K562 (cell line): Measurements from ENCODE around the gene HMGA1. TPM values are rescaled to one million over a fixed set of nuclear protein-coding genes. Genes with fewer than 3 reads are reported as not detected.

Source experiments
- ATAC-seq: fragments of 200-7000 bp; cut with Tn5 transposase; 3 replicates; pipeline ENCODE4 v1.9.1; 2020; ENCODE audit warnings: moderate library complexity
- BruUV-seq: library from RNA; stranded (reverse); fragments of 400-500 nt; replicated peaks from 2 replicates; lab custom pipeline; 2021; lab: Mats Ljungman, UMichigan
- CTCF ChIA-PET: fragments of 300-600 bp; formaldehyde crosslinking; extraction: SDS; loops from one replicate; lab custom pipeline; 2021; ENCODE audit warnings: low intra/inter-chr PET ratio; lab: Yijun Ruan, JAX
- POLR2A ChIA-PET: fragments of 300-600, 350-650 bp; sonication (Branson Sonifier 250); formaldehyde crosslinking; extraction: SDS; loops from one replicate; lab custom pipeline; 2021; ENCODE audit warnings: antibody characterized with exemption, inconsistent platforms; lab: Yijun Ruan, JAX
- DNase-seq, 4 experiments: peaks; one replicate each; pipeline versions ENCODE4 v3.0.0 to v3.0.0-alpha.2; 2011 to 2018; ENCODE audit warnings: low spot score in 3 of 4, mixed read lengths in 3 of 4; ENCODE audit errors: extremely low read depth in 1 of 4
- FAIRE-seq: peaks from 2 replicates; lab custom pipeline; 2011; peaks lifted over from hg19 to GRCh38; lab: Jason Lieb, UNC
- H2AFZ ChIP-seq: 2 replicates; pipeline ENCODE4 v1.6.0; 2011; ENCODE audit warnings: low read depth, low read length, control low read depth, inconsistent platforms
- H3K27ac ChIP-seq: fragments of 200-600 bp; 3 replicates; pipeline ENCODE4 v1.8.0; 2011; ENCODE audit warnings: low read depth, mild to moderate bottlenecking, control low read depth, inconsistent platforms, low read length, moderate library complexity, mixed read lengths; ENCODE audit errors: extremely low read depth
- H3K27me3 ChIP-seq, 2 experiments: fragments of 300-600 bp in 1 of 2; 2 replicates in 1 of 2; 3 replicates in 1 of 2; pipeline versions ENCODE4 v1.6.0 to v1.8.0; 2011; ENCODE audit warnings: inconsistent platforms in 2 of 2, low read length in 2 of 2, mild to moderate bottlenecking in 1 of 2, mixed read lengths in 1 of 2, moderate library complexity in 1 of 2; ENCODE audit not compliant: control insufficient read depth in 2 of 2, insufficient read depth in 2 of 2
- H3K36me3 ChIP-seq: fragments of 300-600 bp; 3 replicates; pipeline ENCODE4 v1.8.0; 2011; ENCODE audit warnings: mild to moderate bottlenecking, low read length, inconsistent platforms; ENCODE audit not compliant: control insufficient read depth, insufficient read depth
- H3K4me1 ChIP-seq, 2 experiments: fragments of 200-600 bp in 1 of 2; replicated peaks in 1 of 2; 2 replicates in 1 of 2; 3 replicates in 1 of 2; pipeline versions ENCODE4 v1.5.1 to v1.8.0; 2011; ENCODE audit warnings: inconsistent platforms in 2 of 2, low read length in 2 of 2, mild to moderate bottlenecking in 1 of 2, mixed read lengths in 1 of 2, moderate library complexity in 1 of 2; ENCODE audit not compliant: control insufficient read depth in 2 of 2, insufficient read depth in 2 of 2
- H3K4me2 ChIP-seq: 2 replicates; pipeline ENCODE4 v1.6.1; 2011; ENCODE audit warnings: low read length, control low read depth, inconsistent platforms, mixed read lengths; ENCODE audit not compliant: insufficient read depth
- H3K4me3 ChIP-seq: fragments of 200-600 bp; sonication (generic), shearing (Covaris generic); 2 replicates; pipeline ENCODE4 v1.5.1; 2016; ENCODE audit warnings: control low read depth, inconsistent platforms
- H3K79me2 ChIP-seq: fragments of 200-600 bp; 3 replicates; pipeline ENCODE4 v1.8.0; 2011; ENCODE audit warnings: low read length, inconsistent platforms; ENCODE audit not compliant: control insufficient read depth, insufficient read depth
- H3K9ac ChIP-seq, 2 experiments: 2 replicates each; pipeline versions ENCODE4 v1.6.0 to v1.6.1; 2011; ENCODE audit warnings: low read depth in 2 of 2, low read length in 2 of 2, control low read depth in 1 of 2, inconsistent platforms in 1 of 2, mild to moderate bottlenecking in 1 of 2, mixed read lengths in 1 of 2; ENCODE audit not compliant: insufficient read depth in 1 of 2
- H3K9me1 ChIP-seq: one replicate; pipeline ENCODE4 v1.6.0; 2011; ENCODE audit warnings: inconsistent platforms, mild to moderate bottlenecking, low read length, moderate library complexity; ENCODE audit not compliant: control insufficient read depth, insufficient read depth
- H3K9me3 ChIP-seq: replicated peaks from 2 replicates; pipeline ENCODE4 v1.5.1; 2011; ENCODE audit warnings: low read depth, low read length, inconsistent platforms; ENCODE audit not compliant: control insufficient read depth, insufficient read depth
- H4K20me1 ChIP-seq: replicated peaks from 2 replicates; pipeline ENCODE4 v1.6.1; 2011; ENCODE audit warnings: low read length, inconsistent platforms, mixed read lengths; ENCODE audit not compliant: control insufficient read depth, insufficient read depth
- BHLHE40 ChIP-seq: IDR thresholded peaks from 2 replicates; pipeline ENCODE4 v1.6.1; 2011; ENCODE audit warnings: low read length, improper control_type of control experiment
- FOXK1 ChIP-seq: sonication (generic); formaldehyde crosslinking; IDR thresholded peaks from 2 replicates; pipeline ENCODE4 v1.8.0; 2022; ENCODE audit warnings: missing genetic modification reagents, mild to moderate bottlenecking, borderline replicate concordance
- GTF2A2 ChIP-seq: IDR thresholded peaks from 2 replicates; pipeline ENCODE4 v1.6.1; 2016; ENCODE audit warnings: mild to moderate bottlenecking, missing genetic modification characterization, missing compliant biosample characterization
- HMG20B ChIP-seq: fragments of 250-450 bp; sonication (Bioruptor Pico); IDR thresholded peaks from 2 replicates; pipeline ENCODE4 v1.5.0; 2021; ENCODE audit warnings: mild to moderate bottlenecking
- HNRNPL ChIP-seq: fragments of 200-400 bp; formaldehyde crosslinking; IDR thresholded peaks from 2 replicates; pipeline ENCODE4 v1.6.1; 2017; ENCODE audit warnings: low read depth, mild to moderate bottlenecking, low read length
- NFRKB ChIP-seq: fragments of 450-650 bp; IDR thresholded peaks from 2 replicates; pipeline ENCODE4 v1.6.1; 2016; ENCODE audit warnings: low read depth
- NR2F6 ChIP-seq: fragments of 450-650 bp; formaldehyde crosslinking; IDR thresholded peaks from 2 replicates; pipeline ENCODE4 v1.4.0; 2020; ENCODE audit warnings: mild to moderate bottlenecking
- PCBP1 ChIP-seq: fragments of 200-400 bp; formaldehyde crosslinking; IDR thresholded peaks from 2 replicates; pipeline ENCODE4 v1.6.1; 2018; ENCODE audit warnings: mild to moderate bottlenecking, low read depth, low read length; ENCODE audit not compliant: poor library complexity, severe bottlenecking
- POLR2AphosphoS2 ChIP-seq: IDR thresholded peaks from 2 replicates; pipeline ENCODE4 v1.6.1; 2012; ENCODE audit warnings: low read length, improper control_type of control experiment
- RAD21 ChIP-seq, 2 experiments: fragments of 250-450 bp in 1 of 2; fragments of 450-650 bp in 1 of 2; sonication (Bioruptor Pico) in 1 of 2; formaldehyde crosslinking in 1 of 2; IDR thresholded peaks in 1 of 2; conservative IDR thresholded peaks in 1 of 2; 2 replicates each; pipeline versions ENCODE4 v1.4.0 to v1.8.0; 2020 to 2022; ENCODE audit warnings: mild to moderate bottlenecking in 2 of 2, moderate library complexity in 1 of 2
- SIX5 ChIP-seq, 2 experiments: IDR thresholded peaks; 2 replicates each; pipeline ENCODE4 v1.6.1; 2011; ENCODE audit warnings: low read length in 2 of 2, borderline replicate concordance in 1 of 2, low read depth in 1 of 2, mild to moderate bottlenecking in 1 of 2, moderate library complexity in 1 of 2; ENCODE audit not compliant: insufficient read depth in 1 of 2
- TFAM ChIP-seq: fragments of 250-450 bp; sonication (Bioruptor Pico); conservative IDR thresholded peaks from 2 replicates; pipeline ENCODE4 v1.5.0; 2021; ENCODE audit warnings: mild to moderate bottlenecking, moderate library complexity
- ZNF830 ChIP-seq: fragments of 250-450 bp; sonication (Bioruptor Pico); IDR thresholded peaks from 2 replicates; pipeline ENCODE4 v1.5.0; 2021; ENCODE audit warnings: mild to moderate bottlenecking
- WGBS: fragments of 100-300 bp; shearing (Covaris generic); methylation state at CpG from one replicate; pipeline ENCODE4 v1.1.6; 2016; ENCODE audit warnings: low coverage, mixed read lengths; ENCODE audit not compliant: insufficient coverage; ENCODE audit errors: missing lambda C conversion rate; 5-methylcytosine and 5-hydroxymethylcytosine counted together
- in situ Hi-C: fragments of 300-500 bp; cut with MboI; formaldehyde crosslinking; loops from 4 replicates; pipeline ENCODE4 v1.15.0; 2018; ENCODE audit warnings: inconsistent platforms, mixed read lengths
- intact Hi-C: fragments of 100-400 bp; cut with micrococcal nuclease; formaldehyde crosslinking; loops from 2 replicates; pipeline ENCODE4 v1.14.2; 2022
- polyA plus RNA-seq, 8 experiments: library from polyadenylated mRNA; depleted of rRNA in 4 of 8; stranded (reverse) in 5 of 8; unstranded in 3 of 8; fragments of >200 nt; fragmentation: Nextera tagmentation in 2 of 8; fragmentation: Illumina TruSeq in 1 of 8; extraction: Ambion mirVana in 2 of 8; extraction: Trizol in 1 of 8; gene quantifications; 2 replicates each; pipeline versions ENCODE4 v1.2.1 to v1.2.3, GENCODE V29; 2011 to 2014; ENCODE audit warnings: inconsistent platforms in 1 of 8, missing spikeins in 1 of 8
- total RNA-seq, 7 experiments: library from RNA; depleted of rRNA in 6 of 7; stranded (reverse); fragments of >200 nt in 6 of 7; fragmentation: Illumina TruSeq in 2 of 7; extraction: Trizol in 2 of 7; gene quantifications; 2 replicates each; pipeline versions ENCODE4 v1.2.1 to v1.2.3, GENCODE V29; 2011 to 2021; ENCODE audit warnings: low replicate concordance in 1 of 7
- TF ChIP-seq, protein P1 (sequence below): sonication (generic); formaldehyde crosslinking; IDR thresholded peaks from 2 replicates; pipeline ENCODE4 v1.8.0; 2022; ENCODE audit warnings: mild to moderate bottlenecking, missing genetic modification reagents, borderline replicate concordance
- TF ChIP-seq, protein P2 (sequence below): fragments of 450-650 bp; formaldehyde crosslinking; conservative IDR thresholded peaks from 2 replicates; pipeline ENCODE4 v1.4.0; 2022; ENCODE audit warnings: mild to moderate bottlenecking, missing genetic modification characterization

HMGA1 gene
- total and polyA plus RNA-seq, 9 of the 15 experiments (the other 6 are each of a cell fraction or from before 2014, with no cell fraction given): 27.8 to 1,947 (median 594) TPM

- no peak for TF ChIP-seq TFAM (CRISPR knock-in tag)
- TF ChIP-seq PCBP1: no peak
- no peak for TF ChIP-seq NFRKB
- TF ChIP-seq POLR2AphosphoS2: peak; percentile 15; the same call in 1 of the 2 replicates
Measured at GRCh38 chr6:34248198-34248726, 11.6 kb downstream of the HMGA1 start (continued).

DNA sequence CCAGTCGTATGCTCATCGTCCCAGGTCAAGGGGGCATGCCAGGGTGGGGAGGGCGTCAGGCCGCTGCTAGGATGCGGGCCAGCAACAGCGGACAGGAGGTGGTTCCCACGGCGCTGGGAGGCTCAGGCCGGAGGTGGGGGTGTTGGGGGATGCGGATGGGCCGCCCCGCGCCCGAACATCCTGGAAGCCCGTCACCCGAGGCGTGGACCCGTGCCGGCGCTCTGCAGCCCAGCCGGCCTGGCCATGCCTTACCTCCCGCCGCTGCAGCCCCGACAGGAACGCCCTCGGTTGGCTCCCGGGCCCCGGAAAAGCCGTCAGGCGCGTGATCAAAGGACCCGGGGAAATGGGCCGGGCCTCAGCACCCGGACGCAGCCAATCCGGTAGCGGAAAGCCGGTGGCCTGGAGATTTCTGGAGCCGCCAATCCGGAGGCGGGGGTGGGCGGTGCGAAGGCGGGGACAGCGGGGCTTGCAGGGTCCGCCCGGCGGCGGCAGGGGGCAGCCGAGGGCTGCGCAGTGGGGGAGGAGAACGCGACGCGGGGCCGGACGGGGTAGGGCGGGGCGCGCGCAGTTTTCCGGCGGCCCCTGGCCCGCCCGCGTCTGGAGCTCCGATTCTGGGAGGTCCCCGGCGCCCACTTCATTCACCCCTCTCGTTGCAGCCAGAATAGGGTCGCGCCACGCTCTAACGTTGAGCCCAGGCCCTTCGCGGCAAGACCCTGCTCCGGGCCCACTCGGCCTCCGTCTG is 12.2 kb downstream of the HMGA1 start, which contains the start of gene SMIM29:
Gene SMIM29 (minus strand): TSS at position 280 of the 742 bp plus-strand sequence. CDS start 1,215 bp downstream, outside the sequence.
- Histone ChIP-seq H3K27ac (peak within 1 kb of the TSS; percentile 88), H3K4me3 (peak within 1 kb of the TSS; percentile 76), H3K27me3 (no peaks in the 10 kb centered on the region; a peak in 1 of 5 replicates), H3K79me2 (peaks cover 28% of the 10 kb centered on the region), H4K20me1 (peaks cover 21% of the 10 kb centered on the region; the same call in 1 of the 2 replicates), H3K9ac (peak within 1 kb of the TSS; percentile 83 to 98), H3K9me3 (no peaks in the 10 kb centered on the region; the same call in 1 of the 2 replicates), H3K36me3 (peaks cover 31% of the 10 kb centered on the region), H3K4me2 (peak within 1 kb of the TSS; percentile 100), H2AFZ (peak within 1 kb of the TSS; percentile 99), H3K4me1 (peaks cover 36 to 50% of the 10 kb centered on the region in 2 experiments), H3K9me1 (peaks cover 5% of the 10 kb centered on the region)
- peak; percentile 84 for ATAC-seq
- no TSS peak for BruUV-seq
- DNase-seq: peak; percentile 96 to 98 (median 97)
- in situ Hi-C loops (loop anchor here (5.0 kb wide), 2 partner anchors 163 to 358 kb away; no protein-coding TSS in a partner anchor), intact Hi-C loops (loop anchor here (1.0 to 2.0 kb wide), 5 partner anchors 70 to 360 kb away; partner anchors contain the start of gene NUDT3)
- WGBS: under 1% methylated on average over 47 of the region's 79 CpGs
- POLR2A ChIA-PET: interaction anchor here (0.6 to 4.9 kb wide), 19 partner anchors 9 to 361 kb away, joined by 3 to 67 read pairs (median 5); partner anchors contain the start of genes HMGA1 and RPS10
- peak; percentile 81 for FAIRE-seq
- CTCF ChIA-PET: interaction anchor here (0.7 to 3.0 kb wide), 8 partner anchors 53 to 891 kb away, joined by 3 to 27 read pairs (median 6); partner anchors contain the start of gene NUDT3
- 0 out of 2 replicates have a peak, but pooled peaks have one; percentile 89 for TF ChIP-seq ZNF830 (CRISPR knock-in tag)
- TF ChIP-seq, protein P1, sequence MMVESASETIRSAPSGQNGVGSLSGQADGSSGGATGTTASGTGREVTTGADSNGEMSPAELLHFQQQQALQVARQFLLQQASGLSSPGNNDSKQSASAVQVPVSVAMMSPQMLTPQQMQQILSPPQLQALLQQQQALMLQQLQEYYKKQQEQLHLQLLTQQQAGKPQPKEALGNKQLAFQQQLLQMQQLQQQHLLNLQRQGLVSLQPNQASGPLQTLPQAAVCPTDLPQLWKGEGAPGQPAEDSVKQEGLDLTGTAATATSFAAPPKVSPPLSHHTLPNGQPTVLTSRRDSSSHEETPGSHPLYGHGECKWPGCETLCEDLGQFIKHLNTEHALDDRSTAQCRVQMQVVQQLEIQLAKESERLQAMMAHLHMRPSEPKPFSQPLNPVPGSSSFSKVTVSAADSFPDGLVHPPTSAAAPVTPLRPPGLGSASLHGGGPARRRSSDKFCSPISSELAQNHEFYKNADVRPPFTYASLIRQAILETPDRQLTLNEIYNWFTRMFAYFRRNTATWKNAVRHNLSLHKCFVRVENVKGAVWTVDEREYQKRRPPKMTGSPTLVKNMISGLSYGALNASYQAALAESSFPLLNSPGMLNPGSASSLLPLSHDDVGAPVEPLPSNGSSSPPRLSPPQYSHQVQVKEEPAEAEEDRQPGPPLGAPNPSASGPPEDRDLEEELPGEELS: peak; percentile 86; the same call in 1 of the 2 replicates
- peak; percentile 54; the same call in 1 of the 2 replicates for TF ChIP-seq HNRNPL
- peak; percentile 83 for TF ChIP-seq BHLHE40
- no peak for TF ChIP-seq GTF2A2 (tag)
- peak; percentile 97 to 99 for TF ChIP-seq RAD21 (CRISPR knock-in tag; conservative IDR thresholded peaks at IDR 0.05 in 1 of 2, IDR thresholded peaks at IDR 0.05 in 1 of 2)
- no peak for TF ChIP-seq HMG20B (CRISPR knock-in tag)
- TF ChIP-seq, protein P2, sequence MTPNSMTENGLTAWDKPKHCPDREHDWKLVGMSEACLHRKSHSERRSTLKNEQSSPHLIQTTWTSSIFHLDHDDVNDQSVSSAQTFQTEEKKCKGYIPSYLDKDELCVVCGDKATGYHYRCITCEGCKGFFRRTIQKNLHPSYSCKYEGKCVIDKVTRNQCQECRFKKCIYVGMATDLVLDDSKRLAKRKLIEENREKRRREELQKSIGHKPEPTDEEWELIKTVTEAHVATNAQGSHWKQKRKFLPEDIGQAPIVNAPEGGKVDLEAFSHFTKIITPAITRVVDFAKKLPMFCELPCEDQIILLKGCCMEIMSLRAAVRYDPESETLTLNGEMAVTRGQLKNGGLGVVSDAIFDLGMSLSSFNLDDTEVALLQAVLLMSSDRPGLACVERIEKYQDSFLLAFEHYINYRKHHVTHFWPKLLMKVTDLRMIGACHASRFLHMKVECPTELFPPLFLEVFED: no peak; the same call in 1 of the 2 replicates
- no peak for TF ChIP-seq NR2F6 (CRISPR knock-in tag)
- TF ChIP-seq PCBP1: peak; percentile 78
- 0 out of 2 replicates have a peak, but pooled peaks have one; percentile 6 for TF ChIP-seq FOXK1 (CRISPR knock-in tag)
- TF ChIP-seq SIX5 (IDR thresholded peaks at IDR 0.05; ENCODE audit: borderline replicate concordance in 1 of 2, insufficient read depth in 1 of 2, low read depth in 1 of 2, low read length in 2 of 2): no peak
